ENCODE data around the gene RBM5.
"Not testable (repeated sequence)": the region's sequence is repeated elsewhere in the genome, so short reads cannot be mapped to it uniquely, and the experiment has no call there.

Gene RBM5

GRCh38 chr3:50057756-50058155 is 31.0 kb upstream of the RBM5 start:
- no peak for TF ChIP-seq EZH2phosphoT487 (IDR thresholded peaks at IDR 0.05; ENCODE audit: low read depth)
- TF ChIP-seq, protein P1, sequence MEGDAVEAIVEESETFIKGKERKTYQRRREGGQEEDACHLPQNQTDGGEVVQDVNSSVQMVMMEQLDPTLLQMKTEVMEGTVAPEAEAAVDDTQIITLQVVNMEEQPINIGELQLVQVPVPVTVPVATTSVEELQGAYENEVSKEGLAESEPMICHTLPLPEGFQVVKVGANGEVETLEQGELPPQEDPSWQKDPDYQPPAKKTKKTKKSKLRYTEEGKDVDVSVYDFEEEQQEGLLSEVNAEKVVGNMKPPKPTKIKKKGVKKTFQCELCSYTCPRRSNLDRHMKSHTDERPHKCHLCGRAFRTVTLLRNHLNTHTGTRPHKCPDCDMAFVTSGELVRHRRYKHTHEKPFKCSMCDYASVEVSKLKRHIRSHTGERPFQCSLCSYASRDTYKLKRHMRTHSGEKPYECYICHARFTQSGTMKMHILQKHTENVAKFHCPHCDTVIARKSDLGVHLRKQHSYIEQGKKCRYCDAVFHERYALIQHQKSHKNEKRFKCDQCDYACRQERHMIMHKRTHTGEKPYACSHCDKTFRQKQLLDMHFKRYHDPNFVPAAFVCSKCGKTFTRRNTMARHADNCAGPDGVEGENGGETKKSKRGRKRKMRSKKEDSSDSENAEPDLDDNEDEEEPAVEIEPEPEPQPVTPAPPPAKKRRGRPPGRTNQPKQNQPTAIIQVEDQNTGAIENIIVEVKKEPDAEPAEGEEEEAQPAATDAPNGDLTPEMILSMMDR (IDR thresholded peaks at IDR 0.05; ENCODE audit: low read depth, low read length), result no peak

GRCh38 chr3:50068134-50068533 is 20.6 kb upstream of the RBM5 start:
- no peak overlapping the region for H3K4me2 ChIP-seq (ENCODE audit: low read length)
- no peaks in the 10 kb centered on the region for H4K20me1 ChIP-seq (ENCODE audit: insufficient read depth, low read length)
- no peaks in the 10 kb centered on the region for H3K79me2 ChIP-seq (ENCODE audit: low read length)
- H3K27ac ChIP-seq (ENCODE audit: low read length), result no peak overlapping the region
- H2AFZ ChIP-seq (ENCODE audit: low read depth, low read length), result no peak overlapping the region
- H3K36me3 ChIP-seq (replicated peaks; ENCODE audit: low read depth, low read length), result peaks cover 58% of the 10 kb centered on the region
- no peak for TF ChIP-seq EZH2phosphoT487 (IDR thresholded peaks at IDR 0.05; ENCODE audit: low read depth)
- TF ChIP-seq, protein P1 (IDR thresholded peaks at IDR 0.05; ENCODE audit: low read depth, low read length), result no peak
- H3K4me3 ChIP-seq (ENCODE audit: low read length), result no peak overlapping the region
- no peak overlapping the region for H3K9ac ChIP-seq (ENCODE audit: low read length)
- H3K27me3 ChIP-seq (ENCODE audit: low read depth, low read length), result no peaks in the 10 kb centered on the region
- H3K9me3 ChIP-seq (ENCODE audit: insufficient read depth, low read length), result no peaks in the 10 kb centered on the region
- H3K4me1 ChIP-seq (ENCODE audit: low read length), result no peaks in the 10 kb centered on the region

More at GRCh38 chr3:50057756-50058155, 31.0 kb upstream of the RBM5 start:
- Histone ChIP-seq H3K27ac (ENCODE audit: low read length) (no peak overlapping the region), H3K4me1 (ENCODE audit: low read length) (no peaks in the 10 kb centered on the region), H3K79me2 (ENCODE audit: low read length) (no peaks in the 10 kb centered on the region), H2AFZ (ENCODE audit: low read depth, low read length) (no peak overlapping the region), H3K9me3 (ENCODE audit: insufficient read depth, low read length) (no peaks in the 10 kb centered on the region), H3K9ac (ENCODE audit: low read length) (no peak overlapping the region), H3K27me3 (ENCODE audit: low read depth, low read length) (no peaks in the 10 kb centered on the region), H3K36me3 (replicated peaks; ENCODE audit: low read depth, low read length) (peaks cover 59% of the 10 kb centered on the region), H3K4me2 (ENCODE audit: low read length) (no peak overlapping the region), H4K20me1 (ENCODE audit: insufficient read depth, low read length) (no peaks in the 10 kb centered on the region), H3K4me3 (ENCODE audit: low read length) (no peak overlapping the region)

DNA sequence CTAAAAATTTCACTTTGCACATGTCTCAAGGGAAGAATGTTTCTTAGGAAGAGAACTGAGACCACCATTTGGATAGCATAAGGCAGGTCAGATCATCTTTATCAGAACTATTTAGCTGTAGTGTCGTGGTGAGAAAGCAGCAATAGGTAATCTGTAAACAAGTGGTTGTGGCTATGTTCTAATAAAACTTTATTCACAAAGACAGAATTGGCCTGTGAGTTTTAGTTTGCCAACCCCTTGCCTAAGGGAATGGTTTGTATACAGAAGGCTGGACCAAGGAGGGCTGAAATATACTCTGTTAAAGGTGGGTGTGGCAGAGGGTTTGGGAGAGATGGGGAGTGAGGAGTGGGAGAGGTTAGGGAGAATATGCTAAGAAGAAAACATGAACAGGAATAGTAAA is 10.6 kb upstream of the RBM5 start:
- Histone ChIP-seq H3K9ac (ENCODE audit: low read length) (no peak overlapping the region), H3K79me2 (ENCODE audit: low read length) (no peaks in the 10 kb centered on the region), H2AFZ (ENCODE audit: low read depth, low read length) (no peak overlapping the region), H3K4me1 (ENCODE audit: low read length) (no peaks in the 10 kb centered on the region), H3K27ac (ENCODE audit: low read length) (no peak overlapping the region), H4K20me1 (ENCODE audit: insufficient read depth, low read length) (no peaks in the 10 kb centered on the region), H3K4me3 (ENCODE audit: low read length) (no peak overlapping the region), H3K27me3 (ENCODE audit: low read depth, low read length) (no peaks in the 10 kb centered on the region), H3K9me3 (ENCODE audit: insufficient read depth, low read length) (no peaks in the 10 kb centered on the region), H3K4me2 (ENCODE audit: low read length) (no peak overlapping the region), H3K36me3 (replicated peaks; ENCODE audit: low read depth, low read length) (peaks cover 23% of the 10 kb centered on the region)
- TF ChIP-seq, protein P1 (IDR thresholded peaks at IDR 0.05; ENCODE audit: low read depth, low read length), result no peak
- TF ChIP-seq EZH2phosphoT487 (IDR thresholded peaks at IDR 0.05; ENCODE audit: low read depth), result no peak

DNA sequence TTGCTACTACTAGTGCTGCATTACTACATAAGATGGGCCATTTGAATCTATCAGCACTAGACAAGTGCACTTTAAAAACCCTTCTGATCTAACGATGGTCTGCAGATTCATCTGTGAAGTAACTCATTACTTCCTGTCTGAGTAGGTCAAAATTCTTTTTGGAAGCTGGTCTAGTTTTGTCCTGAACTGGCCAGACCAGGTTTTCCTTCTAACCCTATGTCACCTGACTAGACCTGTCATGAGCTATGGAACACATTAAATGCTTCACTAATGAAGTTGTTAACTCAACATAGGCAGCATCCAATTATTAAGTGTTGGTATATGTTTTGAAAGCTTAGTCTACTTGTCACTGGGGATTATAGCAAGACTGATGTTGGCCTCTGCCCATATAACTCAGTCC is 10.1 kb upstream of the RBM5 start:
- Histone ChIP-seq H3K79me2 (ENCODE audit: low read length) (no peaks in the 10 kb centered on the region), H3K27ac (ENCODE audit: low read length) (no peak overlapping the region), H3K9me3 (ENCODE audit: insufficient read depth, low read length) (no peaks in the 10 kb centered on the region), H3K4me1 (ENCODE audit: low read length) (no peaks in the 10 kb centered on the region), H3K4me2 (ENCODE audit: low read length) (no peak overlapping the region), H3K4me3 (ENCODE audit: low read length) (no peak overlapping the region), H4K20me1 (ENCODE audit: insufficient read depth, low read length) (no peaks in the 10 kb centered on the region), H3K27me3 (ENCODE audit: low read depth, low read length) (no peaks in the 10 kb centered on the region), H3K36me3 (replicated peaks; ENCODE audit: low read depth, low read length) (peaks cover 18% of the 10 kb centered on the region), H3K9ac (ENCODE audit: low read length) (no peak overlapping the region), H2AFZ (ENCODE audit: low read depth, low read length) (no peak overlapping the region)
- TF ChIP-seq, protein P1 (IDR thresholded peaks at IDR 0.05; ENCODE audit: low read depth, low read length), result no peak
- TF ChIP-seq EZH2phosphoT487 (IDR thresholded peaks at IDR 0.05; ENCODE audit: low read depth), result no peak

GRCh38 chr3:50084951-50085350 is 3.8 kb upstream of the RBM5 start:
- H3K9ac ChIP-seq (ENCODE audit: low read length); H3K4me3 ChIP-seq (ENCODE audit: low read length); H3K36me3 ChIP-seq (replicated peaks; ENCODE audit: low read depth, low read length); H4K20me1 ChIP-seq (ENCODE audit: insufficient read depth, low read length); H3K4me1 ChIP-seq (ENCODE audit: low read length); H3K27ac ChIP-seq (ENCODE audit: low read length); H2AFZ ChIP-seq (ENCODE audit: low read depth, low read length); H3K27me3 ChIP-seq (ENCODE audit: low read depth, low read length); H3K9me3 ChIP-seq (ENCODE audit: insufficient read depth, low read length); H3K4me2 ChIP-seq (ENCODE audit: low read length): not testable (repeated sequence)
- peaks cover 18% of the 10 kb centered on the region for H3K79me2 ChIP-seq (ENCODE audit: low read length)
